CD4-positive, alpha-beta memory T cell (primary cell): Measurements from ENCODE around the gene WDPCP. TPM values are rescaled to one million over a fixed set of nuclear protein-coding genes. Genes with fewer than 3 reads are reported as not detected.
"Not testable (repeated sequence)": the region's sequence is repeated elsewhere in the genome, so short reads cannot be mapped to it uniquely, and the experiment has no call there.

Experiments
- CTCF ChIA-PET: fragments of 350-600 bp; sonication (Branson Sonifier 250); formaldehyde crosslinking; loops from one replicate; lab custom pipeline; 2021; ENCODE audit warnings: inconsistent platforms; ENCODE audit not compliant: partially characterized antibody; lab: Charles Lee
- POLR2A ChIA-PET: fragments of 350-600 bp; sonication (Branson Sonifier 250); formaldehyde crosslinking; loops from one replicate; lab custom pipeline; 2021; ENCODE audit not compliant: partially characterized antibody; lab: Charles Lee
- DNase-seq, 5 donors: peaks; one replicate each; pipeline versions ENCODE4 v3.0.0 to v3.0.0-alpha.2; 2020 to 2022; ENCODE audit warnings: mixed read lengths in 1 of 5
- H3K27ac ChIP-seq: one replicate; pipeline ENCODE4 v1.7.0; 2013; ENCODE audit warnings: low read depth, low read length
- H3K27me3 ChIP-seq: 2 replicates; pipeline ENCODE4 v1.7.0; 2013; ENCODE audit warnings: mild to moderate bottlenecking, low read length, moderate library complexity; ENCODE audit not compliant: insufficient read depth
- H3K36me3 ChIP-seq: 2 replicates; pipeline ENCODE4 v1.7.0; 2013; ENCODE audit warnings: mild to moderate bottlenecking, low read length, moderate library complexity; ENCODE audit not compliant: insufficient read depth
- H3K4me1 ChIP-seq: 2 replicates; pipeline ENCODE4 v1.7.0; 2013; ENCODE audit warnings: mild to moderate bottlenecking, low read length, moderate library complexity; ENCODE audit not compliant: insufficient read depth
- H3K4me3 ChIP-seq, 2 donors: one replicate each; pipeline ENCODE4 v1.7.0; 2013; ENCODE audit warnings: low read length in 2 of 2, mild to moderate bottlenecking in 1 of 2
- H3K9me3 ChIP-seq, 2 donors: one replicate each; pipeline ENCODE4 v1.7.0; 2013; ENCODE audit warnings: low read length in 2 of 2, control low read depth in 1 of 2; ENCODE audit not compliant: control insufficient read depth in 1 of 2
- H3K27ac Mint-ChIP-seq, 7 donors: one replicate each; pipeline ENCODE4 v1.8.0; 2020 to 2021; ENCODE audit warnings: mixed read lengths in 7 of 7, mild to moderate bottlenecking in 6 of 7, inconsistent platforms in 3 of 7, moderate library complexity in 3 of 7
- H3K27me3 Mint-ChIP-seq, 2 donors: one replicate each; pipeline ENCODE4 v1.8.0; 2020 to 2021; ENCODE audit warnings: mixed read lengths in 2 of 2
- H3K36me3 Mint-ChIP-seq, 2 donors: one replicate each; pipeline ENCODE4 v1.8.0; 2020 to 2021; ENCODE audit warnings: mixed read lengths in 2 of 2, inconsistent platforms in 1 of 2, mild to moderate bottlenecking in 1 of 2
- H3K4me1 Mint-ChIP-seq, 4 donors: one replicate each; pipeline ENCODE4 v1.8.0; 2020 to 2021; ENCODE audit warnings: mixed read lengths in 4 of 4, mild to moderate bottlenecking in 1 of 4
- H3K4me3 Mint-ChIP-seq, 8 donors: one replicate each; pipeline ENCODE4 v1.8.0; 2020 to 2021; ENCODE audit warnings: mixed read lengths in 8 of 8, mild to moderate bottlenecking in 7 of 8, moderate library complexity in 6 of 8, inconsistent platforms in 3 of 8
- H3K9me3 Mint-ChIP-seq, 8 donors: one replicate each; pipeline ENCODE4 v1.8.0; 2020 to 2021; ENCODE audit warnings: mixed read lengths in 8 of 8, mild to moderate bottlenecking in 5 of 8, inconsistent platforms in 3 of 8, moderate library complexity in 1 of 8
- intact Hi-C: fragments of 100-400 bp; cut with micrococcal nuclease; formaldehyde crosslinking; loops from one replicate; pipeline ENCODE4 v1.15.1; 2023
- polyA plus RNA-seq, 2 donors: library from polyadenylated mRNA; unstranded; fragments of 300-500 nt; fragmentation: Illumina TruSeq; gene quantifications; one replicate each; pipeline ENCODE4 v1.2.3, GENCODE V29; 2021
- total RNA-seq, 2 experiments: library from RNA; stranded (reverse); gene quantifications; one replicate each; pipeline ENCODE4 v1.2.3, GENCODE V29; 2021

Gene WDPCP
- total RNA-seq (10 to 100 TPM; 10.5 to 13.2 TPM), polyA plus RNA-seq (1 to 10 TPM; 2.9 to 3.3 TPM)

GRCh38 chr2:63588385-63589147 is at the start of gene WDPCP, which contains the start of gene MDH1:
WDPCP (minus strand) TSS chr2:63588477; CDS start chr2:63588271, 206 bp downstream.
MDH1 (plus strand) TSS chr2:63588963; CDS start chr2:63589044, 81 bp downstream.
- DNase-seq, result peak; percentile 93 to 99 (median 97)
- H3K36me3 ChIP-seq, result peaks cover 6% of the 10 kb centered on the region
- intact Hi-C loops, result loop anchor here (1.0 to 2.0 kb wide), 6 partner anchors 252 to 1540 kb away; partner anchors contain the start of genes AFTPH, EHBP1 and PELI1
- H3K27ac Mint-ChIP-seq, result peak within 1 kb of the TSS; percentile 92 to 99 (median 98)
- ChIA-PET CTCF (interaction anchor here (0.9 to 2.2 kb wide), 5 partner anchors 12 to 272 kb away, joined by 3 to 8 read pairs (median 3); no protein-coding TSS in a partner anchor), POLR2A (interaction anchor here (0.6 to 4.6 kb wide), 24 partner anchors 12 to 1683 kb away, joined by 3 to 33 read pairs (median 3); partner anchors contain the start of genes ACTR2, AFTPH, COMMD1 and RAB1A)
- peaks cover 20 to 54% (median 43%) of the 10 kb centered on the region in 4 donors for H3K4me1 Mint-ChIP-seq
- peaks cover 32% of the 10 kb centered on the region for H3K4me1 ChIP-seq
- peak within 1 kb of the TSS; percentile 89 to 96 (median 95) for H3K4me3 Mint-ChIP-seq
- no peaks in the 10 kb centered on the region for H3K27me3 Mint-ChIP-seq
- H3K4me3 ChIP-seq, result peak within 1 kb of the TSS; percentile 78 to 96
- H3K9me3 ChIP-seq, result no peaks in the 10 kb centered on the region
- peaks cover 0 to 21% of the 10 kb centered on the region in 2 donors for H3K36me3 Mint-ChIP-seq
- peak within 1 kb of the TSS; percentile 82 for H3K27ac ChIP-seq
- H3K9me3 Mint-ChIP-seq, result peaks cover 0 to 2% (median 0%) of the 10 kb centered on the region in 8 donors
- no peaks in the 10 kb centered on the region for H3K27me3 ChIP-seq

DNA sequence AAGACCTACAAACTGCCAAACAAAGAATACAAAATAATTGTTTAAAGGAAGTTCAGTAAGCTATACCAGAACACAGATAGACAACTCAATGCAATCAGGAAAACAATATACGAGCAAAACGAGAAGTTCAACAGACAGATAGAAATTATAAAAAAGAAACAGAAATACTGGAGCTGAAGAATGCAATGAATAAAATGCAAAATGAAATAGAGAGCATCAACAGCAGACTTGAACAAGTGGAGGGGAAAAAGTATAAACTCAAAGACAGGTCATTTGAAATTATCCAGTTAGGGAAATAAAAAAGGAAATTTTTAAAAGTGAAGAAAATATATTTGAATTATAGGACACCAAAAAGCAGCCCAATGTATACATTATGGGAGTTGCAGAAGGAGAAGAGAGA is 44.1 kb upstream of the WDPCP start:
- no peak for DNase-seq
- peaks cover 9 to 65% (median 45%) of the 10 kb centered on the region in 8 donors for H3K9me3 Mint-ChIP-seq
- peaks cover 3% of the 10 kb centered on the region in 2 donors for H3K27me3 Mint-ChIP-seq
- ChIA-PET POLR2A (no interaction called here), CTCF (no interaction called here)
- no peak overlapping the region for H3K27ac Mint-ChIP-seq
- H3K36me3 ChIP-seq, result no peaks in the 10 kb centered on the region
- H3K9me3 ChIP-seq, result no peaks in the 10 kb centered on the region
- H3K4me1 Mint-ChIP-seq, result no peaks in the 10 kb centered on the region
- intact Hi-C loops, result no loop called here
- H3K4me3 Mint-ChIP-seq, result no peak overlapping the region
- H3K36me3 Mint-ChIP-seq, result peaks cover 0 to 7% of the 10 kb centered on the region in 2 donors
- H3K27ac ChIP-seq, result no peak overlapping the region
- no peak overlapping the region for H3K4me3 ChIP-seq
- H3K27me3 ChIP-seq, result no peaks in the 10 kb centered on the region
- no peaks in the 10 kb centered on the region for H3K4me1 ChIP-seq

GRCh38 chr2:63631501-63631900 is 43.2 kb upstream of the WDPCP start:
- H3K27me3 Mint-ChIP-seq, result peaks cover 3 to 4% of the 10 kb centered on the region in 2 donors

DNA sequence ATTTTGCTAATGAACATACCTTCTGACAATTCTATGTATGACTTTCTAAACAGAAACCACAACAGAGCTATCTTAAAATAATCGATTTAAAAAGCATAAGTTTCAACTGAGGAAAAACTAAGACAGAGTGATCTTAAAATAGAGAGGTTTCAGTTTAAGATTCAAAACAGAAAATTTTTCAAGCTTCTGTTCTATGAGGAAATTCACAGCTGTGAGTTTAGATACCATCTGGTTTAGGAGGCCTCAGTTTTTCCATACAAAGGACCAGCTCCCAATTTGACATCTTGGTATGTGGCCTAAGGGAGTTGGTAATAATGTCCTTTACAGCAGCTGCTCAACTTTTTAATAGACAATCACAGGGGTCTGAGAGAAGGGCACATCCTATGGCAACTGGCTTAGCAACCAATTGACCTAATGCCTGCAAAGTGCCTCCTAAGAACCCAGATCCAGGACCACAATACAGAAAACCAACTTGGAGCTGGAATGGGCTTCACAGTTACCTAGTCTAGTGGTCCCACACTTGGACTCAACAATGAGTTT is 40.2 kb upstream of the WDPCP start:
- H3K27ac Mint-ChIP-seq, result no peak overlapping the region
- Histone ChIP-seq H3K36me3 (no peaks in the 10 kb centered on the region), H3K4me3 (no peak overlapping the region), H3K4me1 (no peaks in the 10 kb centered on the region), H3K27ac (no peak overlapping the region), H3K9me3 (no peaks in the 10 kb centered on the region), H3K27me3 (no peaks in the 10 kb centered on the region)
- intact Hi-C loops, result no loop called here
- peaks cover 0 to 7% of the 10 kb centered on the region in 2 donors for H3K36me3 Mint-ChIP-seq
- POLR2A ChIA-PET, result interaction anchor here (0.5 kb wide), 1 partner anchor 390 kb away, joined by 3 read pairs; no protein-coding TSS in a partner anchor
- no peak overlapping the region for H3K4me3 Mint-ChIP-seq
- H3K27me3 Mint-ChIP-seq, result peaks cover 6 to 7% of the 10 kb centered on the region in 2 donors
- peaks cover 0 to 3% (median 1%) of the 10 kb centered on the region in 4 donors for H3K4me1 Mint-ChIP-seq
- CTCF ChIA-PET, result no interaction called here
- DNase-seq, result no peak
- peaks cover 4 to 38% (median 27%) of the 10 kb centered on the region in 8 donors for H3K9me3 Mint-ChIP-seq

More at GRCh38 chr2:63631501-63631900, 43.2 kb upstream of the WDPCP start:
- Histone ChIP-seq H3K9me3 (no peaks in the 10 kb centered on the region), H3K27ac (no peak overlapping the region), H3K4me3 (no peak overlapping the region), H3K27me3 (no peaks in the 10 kb centered on the region), H3K4me1 (no peaks in the 10 kb centered on the region), H3K36me3 (no peaks in the 10 kb centered on the region)
- POLR2A ChIA-PET, result no interaction called here
- Mint-ChIP-seq H3K4me1 (no peaks in the 10 kb centered on the region), H3K27ac (peak overlapping the region in 1 of 7 donors; percentile 47), H3K9me3 (peaks cover 8 to 64% (median 44%) of the 10 kb centered on the region in 8 donors), H3K4me3 (no peak overlapping the region), H3K36me3 (peaks cover 0 to 7% of the 10 kb centered on the region in 2 donors)
- intact Hi-C loops, result no loop called here
- no peak for DNase-seq
- CTCF ChIA-PET, result no interaction called here

DNA sequence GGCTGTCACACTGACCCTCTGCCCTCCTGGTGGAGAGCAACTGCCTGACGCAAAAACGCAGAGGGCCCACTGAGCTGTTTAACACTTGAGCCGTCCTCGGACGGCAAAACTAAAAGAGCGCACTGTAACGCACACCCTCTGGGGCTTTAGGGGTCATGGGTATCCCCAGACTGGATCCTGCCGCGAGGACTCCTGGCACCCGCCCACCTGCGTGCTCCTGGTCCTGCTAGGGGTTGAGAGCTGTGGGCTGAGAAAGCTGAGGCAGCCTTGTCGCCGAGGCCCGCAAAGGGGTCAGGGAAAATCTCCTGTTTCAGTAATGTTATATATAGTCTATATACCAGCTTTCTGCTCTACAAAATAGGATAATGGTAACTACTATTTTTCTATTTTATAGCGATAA is 39.6 kb upstream of the WDPCP start:
- H3K27ac Mint-ChIP-seq, result no peak overlapping the region
- ChIA-PET CTCF (no interaction called here), POLR2A (no interaction called here)
- peaks cover 6 to 7% of the 10 kb centered on the region in 2 donors for H3K27me3 Mint-ChIP-seq
- no peak for DNase-seq
- H3K27ac ChIP-seq, result no peak overlapping the region
- peaks cover 0 to 3% (median 1%) of the 10 kb centered on the region in 4 donors for H3K4me1 Mint-ChIP-seq
- H3K36me3 ChIP-seq, result no peaks in the 10 kb centered on the region
- intact Hi-C loops, result no loop called here
- no peak overlapping the region for H3K4me3 ChIP-seq
- H3K36me3 Mint-ChIP-seq, result peaks cover 0 to 4% of the 10 kb centered on the region in 2 donors
- H3K4me1 ChIP-seq, result no peaks in the 10 kb centered on the region
- peaks cover 4 to 32% (median 22%) of the 10 kb centered on the region in 8 donors for H3K9me3 Mint-ChIP-seq
- H3K4me3 Mint-ChIP-seq, result no peak overlapping the region
- no peaks in the 10 kb centered on the region for H3K9me3 ChIP-seq
- H3K27me3 ChIP-seq, result no peaks in the 10 kb centered on the region

- H3K4me3 Mint-ChIP-seq, POLR2A ChIA-PET, H3K36me3 ChIP-seq, CTCF ChIA-PET, H3K27ac Mint-ChIP-seq, H3K4me1 ChIP-seq, H3K4me1 Mint-ChIP-seq, H3K4me3 ChIP-seq, DNase-seq, H3K27ac ChIP-seq, intact Hi-C loops, H3K9me3 ChIP-seq, H3K36me3 Mint-ChIP-seq, H3K27me3 ChIP-seq, H3K9me3 Mint-ChIP-seq: not testable (repeated sequence)
- H3K27me3 Mint-ChIP-seq, result peaks cover 10 to 14% of the 10 kb centered on the region in 2 donors
Observed at GRCh38 chr2:63623763-63624162, 35.5 kb upstream of the WDPCP start.

GRCh38 chr2:63622751-63623150 is 34.5 kb upstream of the WDPCP start:
- Mint-ChIP-seq H3K9me3 (peaks cover 0 to 3% (median 0%) of the 10 kb centered on the region in 8 donors), H3K4me1 (peaks cover 0 to 3% (median 1%) of the 10 kb centered on the region in 4 donors), H3K27me3 (peaks cover 11 to 18% of the 10 kb centered on the region in 2 donors), H3K4me3 (no peak overlapping the region), H3K27ac (no peak overlapping the region), H3K36me3 (no peaks in the 10 kb centered on the region)
- Histone ChIP-seq H3K4me3 (no peak overlapping the region), H3K27me3 (no peaks in the 10 kb centered on the region), H3K4me1 (no peaks in the 10 kb centered on the region), H3K27ac (no peak overlapping the region), H3K36me3 (no peaks in the 10 kb centered on the region), H3K9me3 (no peaks in the 10 kb centered on the region)
- no peak for DNase-seq
- ChIA-PET POLR2A (no interaction called here), CTCF (no interaction called here)
- intact Hi-C loops, result no loop called here
